Measurements from ENCODE around the gene EGFL8. TPM values are rescaled to one million over a fixed set of nuclear protein-coding genes. Genes with fewer than 3 reads are reported as not detected.

EGFL8 gene
- total RNA-seq, 1 donor from 2014 or later = 3.8 TPM

DNA sequence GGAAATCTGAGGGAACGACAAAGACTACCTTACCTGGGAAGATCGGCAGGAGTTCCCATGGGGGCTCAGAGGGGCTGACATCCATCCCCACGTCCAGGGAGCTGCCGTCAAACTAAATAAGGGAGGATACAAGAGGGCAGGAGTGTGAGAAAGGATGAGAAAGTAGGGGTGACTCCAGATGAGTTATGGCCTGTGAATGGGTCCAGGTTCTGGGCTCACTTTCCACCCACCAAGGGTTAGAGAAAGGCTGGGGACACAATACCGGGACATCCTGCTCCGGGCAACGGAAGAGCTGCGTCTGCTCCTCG, 37.0 kb upstream of the EGFL8 start:
- Histone ChIP-seq H3K4me3 (peak overlapping the region; percentile 87), H4K20me1 (ENCODE audit: low read depth) (no peaks in the 10 kb centered on the region), H3K4me1 (peaks cover 18% of the 10 kb centered on the region), H3K27me3 (no peaks in the 10 kb centered on the region), H3F3A (ENCODE audit: low read depth) (peaks cover 29% of the 10 kb centered on the region), H3K36me3 (no peaks in the 10 kb centered on the region), H3K9me3 (ENCODE audit: low read depth) (no peaks in the 10 kb centered on the region), H3K79me2 (ENCODE audit: low read depth) (peaks cover 32% of the 10 kb centered on the region), H2AFZ (replicated peaks) (peak overlapping the region; percentile 81), H3K4me2 (peak overlapping the region; percentile 91), H3K27ac (peak overlapping the region; percentile 97), H3K9ac (peak overlapping the region; percentile 77)
- peaks cover 36% of the 10 kb centered on the region for H3K4me1 Mint-ChIP-seq
- no peak for DNase-seq (ENCODE audit: low spot score)
- no peaks in the 10 kb centered on the region for H3K9me3 Mint-ChIP-seq
- TF ChIP-seq EZH2phosphoT487 (IDR thresholded peaks at IDR 0.05) = no peak
- TF ChIP-seq, protein P1, sequence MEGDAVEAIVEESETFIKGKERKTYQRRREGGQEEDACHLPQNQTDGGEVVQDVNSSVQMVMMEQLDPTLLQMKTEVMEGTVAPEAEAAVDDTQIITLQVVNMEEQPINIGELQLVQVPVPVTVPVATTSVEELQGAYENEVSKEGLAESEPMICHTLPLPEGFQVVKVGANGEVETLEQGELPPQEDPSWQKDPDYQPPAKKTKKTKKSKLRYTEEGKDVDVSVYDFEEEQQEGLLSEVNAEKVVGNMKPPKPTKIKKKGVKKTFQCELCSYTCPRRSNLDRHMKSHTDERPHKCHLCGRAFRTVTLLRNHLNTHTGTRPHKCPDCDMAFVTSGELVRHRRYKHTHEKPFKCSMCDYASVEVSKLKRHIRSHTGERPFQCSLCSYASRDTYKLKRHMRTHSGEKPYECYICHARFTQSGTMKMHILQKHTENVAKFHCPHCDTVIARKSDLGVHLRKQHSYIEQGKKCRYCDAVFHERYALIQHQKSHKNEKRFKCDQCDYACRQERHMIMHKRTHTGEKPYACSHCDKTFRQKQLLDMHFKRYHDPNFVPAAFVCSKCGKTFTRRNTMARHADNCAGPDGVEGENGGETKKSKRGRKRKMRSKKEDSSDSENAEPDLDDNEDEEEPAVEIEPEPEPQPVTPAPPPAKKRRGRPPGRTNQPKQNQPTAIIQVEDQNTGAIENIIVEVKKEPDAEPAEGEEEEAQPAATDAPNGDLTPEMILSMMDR (IDR thresholded peaks at IDR 0.05) = no peak
- TF ChIP-seq EZH2 (IDR thresholded peaks at IDR 0.05) = no peak
- peaks cover 15% of the 10 kb centered on the region for H3K36me3 Mint-ChIP-seq
- H3K4me3 Mint-ChIP-seq = peak overlapping the region; percentile 98
- H3K27me3 Mint-ChIP-seq (ENCODE audit: insufficient read depth, low read depth) = peaks cover 5% of the 10 kb centered on the region
- H3K27ac Mint-ChIP-seq = peak overlapping the region; percentile 26

DNA sequence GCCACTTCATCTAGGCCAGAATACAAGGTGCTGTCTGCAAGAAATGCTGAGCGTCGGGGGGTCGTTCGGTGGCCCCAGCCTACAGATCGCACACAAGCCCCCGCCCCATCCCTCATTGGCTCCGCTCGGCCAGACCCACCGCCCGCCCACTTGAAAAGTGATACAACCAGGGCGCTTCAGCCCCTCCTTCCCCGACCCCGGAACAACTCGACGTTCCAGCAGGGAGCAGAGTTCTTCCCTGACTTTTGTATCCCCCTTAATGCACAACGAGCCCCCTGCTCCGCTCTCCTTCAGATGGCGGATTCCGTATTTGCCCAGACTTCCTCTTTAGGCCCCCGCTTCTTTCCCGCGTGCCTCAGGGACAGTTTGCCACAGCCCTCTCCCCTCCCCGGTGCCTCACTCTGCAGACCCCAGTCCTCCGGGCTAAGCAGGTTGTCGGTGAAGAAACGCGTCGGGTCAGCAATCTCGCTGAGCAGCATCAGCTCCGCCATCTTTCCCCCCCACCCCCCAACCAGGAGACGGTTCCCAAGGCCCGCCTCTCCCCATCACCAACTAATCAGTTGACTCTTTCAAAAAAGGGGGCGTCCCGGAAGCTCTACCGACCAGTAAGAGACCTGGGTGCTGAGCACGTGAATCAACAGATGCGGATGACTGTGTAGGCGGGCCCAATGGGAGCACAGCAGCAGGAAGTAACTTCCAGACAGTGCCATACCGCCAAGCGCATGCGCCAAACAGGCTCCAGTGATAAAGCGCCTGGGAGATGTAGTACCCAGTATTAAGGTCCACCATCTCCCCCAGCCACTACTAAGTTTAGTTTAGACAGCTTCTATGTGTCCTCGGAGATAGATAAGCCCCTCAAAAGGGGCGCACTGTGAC, 36.4 kb upstream of the EGFL8 start, which contains the start of gene ATF6B:
Gene ATF6B (minus strand): TSS at position 530 of the 876 bp plus-strand sequence. CDS start 39 bp downstream, at position 491.
- Histone ChIP-seq H2AFZ (replicated peaks) (peak within 1 kb of the TSS; percentile 81), H4K20me1 (ENCODE audit: low read depth) (no peaks in the 10 kb centered on the region), H3K36me3 (no peaks in the 10 kb centered on the region), H3K79me2 (ENCODE audit: low read depth) (peaks cover 32% of the 10 kb centered on the region), H3F3A (ENCODE audit: low read depth) (peaks cover 29% of the 10 kb centered on the region), H3K27me3 (no peaks in the 10 kb centered on the region), H3K4me3 (peak within 1 kb of the TSS; percentile 87), H3K27ac (peak within 1 kb of the TSS; percentile 97), H3K4me1 (peaks cover 18% of the 10 kb centered on the region), H3K4me2 (peak within 1 kb of the TSS; percentile 93), H3K9me3 (ENCODE audit: low read depth) (no peaks in the 10 kb centered on the region), H3K9ac (peak within 1 kb of the TSS; percentile 77)
- peak; percentile 99 for DNase-seq (ENCODE audit: low spot score)
- TF ChIP-seq, protein P1 (IDR thresholded peaks at IDR 0.05) = no peak
- TF ChIP-seq EZH2 (IDR thresholded peaks at IDR 0.05) (no peak), EZH2phosphoT487 (IDR thresholded peaks at IDR 0.05) (no peak)
- peaks cover 5% of the 10 kb centered on the region for H3K27me3 Mint-ChIP-seq (ENCODE audit: insufficient read depth, low read depth)
- H3K4me3 Mint-ChIP-seq = peak within 1 kb of the TSS; percentile 98
- no peaks in the 10 kb centered on the region for H3K9me3 Mint-ChIP-seq
- H3K36me3 Mint-ChIP-seq = peaks cover 15% of the 10 kb centered on the region
- peaks cover 36% of the 10 kb centered on the region for H3K4me1 Mint-ChIP-seq
- peak within 1 kb of the TSS; percentile 91 for H3K27ac Mint-ChIP-seq

DNA sequence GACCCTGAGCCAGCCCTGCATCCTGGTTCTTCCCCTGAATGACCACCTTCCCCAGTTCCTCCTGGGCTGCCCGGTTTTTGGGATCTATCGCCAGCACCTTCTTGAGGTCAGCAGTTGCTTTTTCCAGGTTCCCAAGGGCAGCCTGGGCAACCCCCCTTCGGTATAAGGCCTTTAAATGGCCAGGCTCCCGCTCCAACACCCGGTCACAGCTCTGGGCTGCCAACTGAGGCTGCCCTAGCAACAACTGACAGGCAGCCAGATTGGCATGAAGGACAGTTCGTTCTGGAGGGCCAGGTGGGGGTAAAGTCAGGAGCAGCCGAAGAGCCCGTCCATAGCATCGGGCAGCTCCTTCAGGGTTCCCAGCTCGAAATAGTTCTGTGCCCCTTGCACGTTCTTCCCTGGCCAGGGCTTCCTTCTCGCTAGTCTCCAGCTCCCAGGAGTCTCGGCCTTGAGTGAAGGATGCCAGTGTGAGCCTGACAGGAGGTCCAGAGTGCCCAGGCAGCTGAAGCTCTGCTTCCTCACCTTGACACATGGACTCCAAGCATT, 35.6 kb upstream of the EGFL8 start:
- Histone ChIP-seq H3F3A (ENCODE audit: low read depth) (peaks cover 29% of the 10 kb centered on the region), H3K9ac (no peak overlapping the region), H3K4me3 (peak overlapping the region; percentile 87), H3K79me2 (ENCODE audit: low read depth) (peaks cover 32% of the 10 kb centered on the region), H3K9me3 (ENCODE audit: low read depth) (no peaks in the 10 kb centered on the region), H3K27ac (no peak overlapping the region), H3K27me3 (peaks cover 3% of the 10 kb centered on the region), H3K4me2 (peak overlapping the region; percentile 93), H3K4me1 (peaks cover 18% of the 10 kb centered on the region), H4K20me1 (ENCODE audit: low read depth) (no peaks in the 10 kb centered on the region), H2AFZ (replicated peaks) (no peak overlapping the region), H3K36me3 (no peaks in the 10 kb centered on the region)
- Mint-ChIP-seq H3K4me3 (peak overlapping the region; percentile 98), H3K4me1 (peaks cover 36% of the 10 kb centered on the region), H3K27ac (peak overlapping the region; percentile 91), H3K9me3 (no peaks in the 10 kb centered on the region), H3K36me3 (peaks cover 12% of the 10 kb centered on the region), H3K27me3 (ENCODE audit: insufficient read depth, low read depth) (peaks cover 9% of the 10 kb centered on the region)
- DNase-seq (ENCODE audit: low spot score) = no peak
- TF ChIP-seq EZH2phosphoT487 (IDR thresholded peaks at IDR 0.05) (no peak), EZH2 (IDR thresholded peaks at IDR 0.05) (no peak)
- TF ChIP-seq, protein P1 (IDR thresholded peaks at IDR 0.05) = no peak
